Lower lobe of right lung (tissue), 2 donors: ENCODE data around the gene BCL2. TPM values are rescaled to one million over a fixed set of nuclear protein-coding genes. Genes with fewer than 3 reads are reported as not detected.
A peak's percentile ranks its signal among the peaks of the same experiment; 100 is the strongest.

ENCODE experiments used
- ATAC-seq, 2 donors: fragments of 200-7000 bp; cut with Tn5 transposase; one replicate each; pipeline ENCODE4 v1.9.1; 2020 to 2022; ENCODE audit warnings: mild to moderate bottlenecking in 2 of 2, moderate library complexity in 2 of 2
- DNase-seq: peaks from one replicate; pipeline ENCODE4 v3.0.0-alpha.2; 2020
- H3K27ac ChIP-seq: fragments of 200-600 bp; one replicate; pipeline ENCODE4 v1.8.0; 2022
- H3K27me3 ChIP-seq: fragments of 200-600 bp; one replicate; pipeline ENCODE4 v1.8.0; 2022; ENCODE audit warnings: low read depth
- H3K36me3 ChIP-seq: fragments of 200-600 bp; one replicate; pipeline ENCODE4 v1.8.0; 2022; ENCODE audit warnings: mild to moderate bottlenecking
- H3K4me1 ChIP-seq: fragments of 200-600 bp; one replicate; pipeline ENCODE4 v1.8.0; 2022
- H3K4me3 ChIP-seq: fragments of 200-600 bp; one replicate; pipeline ENCODE4 v1.8.0; 2022; ENCODE audit warnings: mild to moderate bottlenecking
- H3K9me3 ChIP-seq: fragments of 200-600 bp; one replicate; pipeline ENCODE4 v1.8.0; 2022
- CTCF ChIP-seq: fragments of 200-600 bp; IDR thresholded peaks from one replicate; pipeline ENCODE4 v1.8.0; 2022; ENCODE audit warnings: antibody characterized with exemption, mild to moderate bottlenecking
- intact Hi-C: fragments of 100-400 bp; cut with DNase I; formaldehyde crosslinking; loops from one replicate; pipeline ENCODE4 v1.11.0; 2022
- total RNA-seq: library from RNA; stranded (reverse); fragmentation: NEBNext Ultra II Directional; extraction: Animal tissue kit (Norgen Biotek cat#: 25700); gene quantifications from one replicate; pipeline ENCODE4 v1.2.1, GENCODE V29; 2021
- donor health status: DM: no; HTN: yes; CAD: no; lungs with severe emphysema.

BCL2 gene
- total RNA-seq, 1 donor from 2014 or later = 11.0 TPM

- no peak for DNase-seq
- no peak overlapping the region for H3K4me3 ChIP-seq
- no peak for ATAC-seq
- intact Hi-C loops = no loop called here
- no peaks in the 10 kb centered on the region for H3K27me3 ChIP-seq
- peaks cover 92% of the 10 kb centered on the region for H3K36me3 ChIP-seq
- no peaks in the 10 kb centered on the region for H3K9me3 ChIP-seq
- TF ChIP-seq CTCF = no peak
- H3K27ac ChIP-seq = peak overlapping the region; percentile 26
- H3K4me1 ChIP-seq = no peaks in the 10 kb centered on the region
Observed at GRCh38 chr18:63336366-63337099, 17.0 kb upstream of the BCL2 start.

- Histone ChIP-seq H3K9me3 (no peaks in the 10 kb centered on the region), H3K36me3 (peaks cover 62% of the 10 kb centered on the region), H3K27me3 (no peaks in the 10 kb centered on the region), H3K4me1 (no peaks in the 10 kb centered on the region), H3K4me3 (no peak overlapping the region), H3K27ac (no peak overlapping the region)
- TF ChIP-seq CTCF = no peak
- DNase-seq = no peak
- intact Hi-C loops = no loop called here
- no peak for ATAC-seq
Observed at GRCh38 chr18:63331105-63331504, 11.5 kb upstream of the BCL2 start.

- no peaks in the 10 kb centered on the region for H3K4me1 ChIP-seq
- DNase-seq (no peak), ATAC-seq (no peak)
- TF ChIP-seq CTCF = no peak
- no peaks in the 10 kb centered on the region for H3K9me3 ChIP-seq
- H3K27ac ChIP-seq = no peak overlapping the region
- no peak overlapping the region for H3K4me3 ChIP-seq
- intact Hi-C loops = loop anchor here (10.0 kb wide), 2 partner anchors 195 to 315 kb away; no protein-coding TSS in a partner anchor
- no peaks in the 10 kb centered on the region for H3K27me3 ChIP-seq
- peaks cover 48% of the 10 kb centered on the region for H3K36me3 ChIP-seq
Observed at GRCh38 chr18:63329431-63330145, 10.0 kb upstream of the BCL2 start.

- Histone ChIP-seq H3K27me3 (no peaks in the 10 kb centered on the region), H3K4me1 (peaks cover 10% of the 10 kb centered on the region), H3K9me3 (no peaks in the 10 kb centered on the region), H3K27ac (no peak overlapping the region), H3K36me3 (peaks cover 15% of the 10 kb centered on the region), H3K4me3 (no peak overlapping the region)
- no peak for TF ChIP-seq CTCF
- ATAC-seq (no peak), DNase-seq (no peak)
- intact Hi-C loops = loop anchor here (10.0 kb wide), 2 partner anchors 191 to 311 kb away; no protein-coding TSS in a partner anchor
Observed at GRCh38 chr18:63326011-63326410, 6.4 kb upstream of the BCL2 start.

- peaks cover 13% of the 10 kb centered on the region for H3K4me1 ChIP-seq
- no peaks in the 10 kb centered on the region for H3K9me3 ChIP-seq
- DNase-seq (no peak), ATAC-seq (no peak)
- no peak for TF ChIP-seq CTCF
- H3K27me3 ChIP-seq = no peaks in the 10 kb centered on the region
- no peak overlapping the region for H3K4me3 ChIP-seq
- H3K27ac ChIP-seq = no peak overlapping the region
- peaks cover 9% of the 10 kb centered on the region for H3K36me3 ChIP-seq
- intact Hi-C loops = loop anchor here (10.0 kb wide), 2 partner anchors 190 to 310 kb away; no protein-coding TSS in a partner anchor
Observed at GRCh38 chr18:63325086-63325686, 5.6 kb upstream of the BCL2 start.
